ENCODE data around the gene GP2. TPM values are rescaled to one million over a fixed set of nuclear protein-coding genes. Genes with fewer than 3 reads are reported as not detected.

GP2 gene
- total and polyA plus RNA-seq, 4 donors = 0.09 to 0.31 (median 0.27) TPM

- WGBS = 56% methylated on average over 2 of the region's 2 CpGs
- Histone ChIP-seq H3K36me3 (ENCODE audit: control insufficient read depth in 4 of 4, insufficient read depth in 3 of 4, low read depth in 1 of 4, low read length in 3 of 4) (no peaks in the 10 kb centered on the region), H3K4me1 (ENCODE audit: control insufficient read depth in 4 of 4, insufficient read depth in 4 of 4, low read length in 3 of 4) (peaks cover 0 to 14% (median 7%) of the 10 kb centered on the region in 4 donors), H3K27me3 (ENCODE audit: control insufficient read depth in 4 of 4, insufficient read depth in 4 of 4, low read length in 3 of 4) (no peaks in the 10 kb centered on the region), H3K9me3 (ENCODE audit: control insufficient read depth in 4 of 4, low read length in 3 of 4) (no peaks in the 10 kb centered on the region), H3K9ac (ENCODE audit: low read depth in 1 of 2, low read length in 2 of 2) (no peak within 1 kb of the TSS), H3K27ac (ENCODE audit: low read depth in 1 of 2, low read length in 2 of 2) (no peak within 1 kb of the TSS), H3K4me3 (ENCODE audit: low read depth in 1 of 3, low read length in 3 of 3) (no peak within 1 kb of the TSS)
- no peak for TF ChIP-seq EGR1 (IDR thresholded peaks at IDR 0.05; ENCODE audit: low read depth in 2 of 2)
- TF ChIP-seq, protein P1, sequence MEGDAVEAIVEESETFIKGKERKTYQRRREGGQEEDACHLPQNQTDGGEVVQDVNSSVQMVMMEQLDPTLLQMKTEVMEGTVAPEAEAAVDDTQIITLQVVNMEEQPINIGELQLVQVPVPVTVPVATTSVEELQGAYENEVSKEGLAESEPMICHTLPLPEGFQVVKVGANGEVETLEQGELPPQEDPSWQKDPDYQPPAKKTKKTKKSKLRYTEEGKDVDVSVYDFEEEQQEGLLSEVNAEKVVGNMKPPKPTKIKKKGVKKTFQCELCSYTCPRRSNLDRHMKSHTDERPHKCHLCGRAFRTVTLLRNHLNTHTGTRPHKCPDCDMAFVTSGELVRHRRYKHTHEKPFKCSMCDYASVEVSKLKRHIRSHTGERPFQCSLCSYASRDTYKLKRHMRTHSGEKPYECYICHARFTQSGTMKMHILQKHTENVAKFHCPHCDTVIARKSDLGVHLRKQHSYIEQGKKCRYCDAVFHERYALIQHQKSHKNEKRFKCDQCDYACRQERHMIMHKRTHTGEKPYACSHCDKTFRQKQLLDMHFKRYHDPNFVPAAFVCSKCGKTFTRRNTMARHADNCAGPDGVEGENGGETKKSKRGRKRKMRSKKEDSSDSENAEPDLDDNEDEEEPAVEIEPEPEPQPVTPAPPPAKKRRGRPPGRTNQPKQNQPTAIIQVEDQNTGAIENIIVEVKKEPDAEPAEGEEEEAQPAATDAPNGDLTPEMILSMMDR (IDR thresholded peaks at IDR 0.05; ENCODE audit: low read depth, low read length, missing input control) = no peak
- TF ChIP-seq, protein P2, sequence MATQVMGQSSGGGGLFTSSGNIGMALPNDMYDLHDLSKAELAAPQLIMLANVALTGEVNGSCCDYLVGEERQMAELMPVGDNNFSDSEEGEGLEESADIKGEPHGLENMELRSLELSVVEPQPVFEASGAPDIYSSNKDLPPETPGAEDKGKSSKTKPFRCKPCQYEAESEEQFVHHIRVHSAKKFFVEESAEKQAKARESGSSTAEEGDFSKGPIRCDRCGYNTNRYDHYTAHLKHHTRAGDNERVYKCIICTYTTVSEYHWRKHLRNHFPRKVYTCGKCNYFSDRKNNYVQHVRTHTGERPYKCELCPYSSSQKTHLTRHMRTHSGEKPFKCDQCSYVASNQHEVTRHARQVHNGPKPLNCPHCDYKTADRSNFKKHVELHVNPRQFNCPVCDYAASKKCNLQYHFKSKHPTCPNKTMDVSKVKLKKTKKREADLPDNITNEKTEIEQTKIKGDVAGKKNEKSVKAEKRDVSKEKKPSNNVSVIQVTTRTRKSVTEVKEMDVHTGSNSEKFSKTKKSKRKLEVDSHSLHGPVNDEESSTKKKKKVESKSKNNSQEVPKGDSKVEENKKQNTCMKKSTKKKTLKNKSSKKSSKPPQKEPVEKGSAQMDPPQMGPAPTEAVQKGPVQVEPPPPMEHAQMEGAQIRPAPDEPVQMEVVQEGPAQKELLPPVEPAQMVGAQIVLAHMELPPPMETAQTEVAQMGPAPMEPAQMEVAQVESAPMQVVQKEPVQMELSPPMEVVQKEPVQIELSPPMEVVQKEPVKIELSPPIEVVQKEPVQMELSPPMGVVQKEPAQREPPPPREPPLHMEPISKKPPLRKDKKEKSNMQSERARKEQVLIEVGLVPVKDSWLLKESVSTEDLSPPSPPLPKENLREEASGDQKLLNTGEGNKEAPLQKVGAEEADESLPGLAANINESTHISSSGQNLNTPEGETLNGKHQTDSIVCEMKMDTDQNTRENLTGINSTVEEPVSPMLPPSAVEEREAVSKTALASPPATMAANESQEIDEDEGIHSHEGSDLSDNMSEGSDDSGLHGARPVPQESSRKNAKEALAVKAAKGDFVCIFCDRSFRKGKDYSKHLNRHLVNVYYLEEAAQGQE (IDR thresholded peaks at IDR 0.05) = no peak
- TF ChIP-seq NR2F2 (IDR thresholded peaks at IDR 0.05) = no peak
- TF ChIP-seq HNF4A (conservative IDR thresholded peaks at IDR 0.05) = no peak
- TF ChIP-seq HNF4G (IDR thresholded peaks at IDR 0.05) = no peak
- no peak for TF ChIP-seq RXRA (IDR thresholded peaks at IDR 0.05)
- TF ChIP-seq RAD21 (IDR thresholded peaks at IDR 0.05) = no peak
- no peak for TF ChIP-seq JUND (IDR thresholded peaks at IDR 0.05)
- no peak for TF ChIP-seq SP1 (IDR thresholded peaks at IDR 0.05)
- TF ChIP-seq, protein P3, sequence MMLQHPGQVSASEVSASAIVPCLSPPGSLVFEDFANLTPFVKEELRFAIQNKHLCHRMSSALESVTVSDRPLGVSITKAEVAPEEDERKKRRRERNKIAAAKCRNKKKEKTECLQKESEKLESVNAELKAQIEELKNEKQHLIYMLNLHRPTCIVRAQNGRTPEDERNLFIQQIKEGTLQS (IDR thresholded peaks at IDR 0.05) = no peak
- TF ChIP-seq TAF1 (conservative IDR thresholded peaks at IDR 0.05) = no peak
- no peak for TF ChIP-seq YY1 (IDR thresholded peaks at IDR 0.05)
- TF ChIP-seq MAX (IDR thresholded peaks at IDR 0.05) = no peak
- no peak for TF ChIP-seq FOXA2 (IDR thresholded peaks at IDR 0.05)
- no peak for TF ChIP-seq GABPA (IDR thresholded peaks at IDR 0.05 in 1 of 2, conservative IDR thresholded peaks at IDR 0.05 in 1 of 2)
- no peak for TF ChIP-seq FOXA1 (IDR thresholded peaks at IDR 0.05)
- no peak for TF ChIP-seq ZBTB33 (IDR thresholded peaks at IDR 0.05)
- DNase-seq (ENCODE audit: low spot score) = no peak
These were observed 25.3 kb upstream of the GP2 start, which contains the start of gene UMOD for GRCh38 chr16:20352615-20353014. Gene UMOD, minus strand, starts transcription at chr16:20352715. Its CDS starts 1,978 bp downstream, at chr16:20350737.

Measured in liver (tissue), 9 donors.